ENCODE data around the gene ZNF638. TPM values are rescaled to one million over a fixed set of nuclear protein-coding genes. Genes with fewer than 3 reads are reported as not detected.

Gene ZNF638
- total and polyA plus RNA-seq, 2 of the 4 experiments (the other 2 are of a cell fraction) = 46.4 to 129 TPM

DNA sequence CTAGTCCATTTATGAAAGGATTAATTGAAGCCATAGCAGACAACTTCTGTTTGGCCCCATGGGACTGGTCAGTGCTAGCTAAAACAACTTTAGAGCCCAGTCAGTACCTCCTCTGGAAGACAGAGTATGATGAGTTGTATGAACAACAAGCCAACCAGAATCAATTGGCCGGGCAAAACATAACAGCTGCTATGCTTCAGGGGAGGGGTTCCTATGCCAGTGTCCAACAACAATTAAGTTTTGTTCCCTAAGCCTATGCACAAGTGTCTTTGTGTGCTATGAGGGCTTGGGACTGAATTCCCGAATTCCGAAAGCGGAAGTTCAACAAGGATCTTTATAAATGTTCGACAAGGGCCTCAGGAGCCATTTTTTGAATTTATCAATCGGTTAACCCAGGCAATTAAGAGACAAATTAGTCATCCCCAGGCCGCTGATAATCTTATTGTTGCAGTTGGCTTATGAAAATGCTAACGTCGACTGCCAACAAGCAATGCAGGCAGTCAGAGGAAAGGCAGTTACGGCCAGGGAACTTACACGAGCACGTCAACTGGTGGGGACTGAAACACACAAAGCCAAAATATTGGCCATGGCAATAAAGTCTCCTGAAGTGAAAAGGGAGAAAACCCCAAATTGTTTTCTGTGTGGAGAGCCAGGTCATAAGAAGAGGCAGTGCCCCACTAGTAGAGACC, 57.9 kb downstream of the ZNF638 start:
- H2BK5ac ChIP-seq (ENCODE audit: low read depth, low read length, poor library complexity, severe bottlenecking) = no peak overlapping the region
- peaks cover 6% of the 10 kb centered on the region for H3K9me1 ChIP-seq (ENCODE audit: insufficient read depth, low read length)
- no peak overlapping the region for H2BK15ac ChIP-seq (ENCODE audit: low read depth, low read length)
- dilution Hi-C loops (cut with HindIII; ENCODE audit: low sequenced_read_pairs, unreplicated experiment) = no loop called here
- no peak overlapping the region for H3K18ac ChIP-seq (ENCODE audit: low read depth, low read length)
- no peak overlapping the region for H2AK5ac ChIP-seq (ENCODE audit: low read depth, low read length)
- no peak overlapping the region for H3K27ac ChIP-seq (ENCODE audit: insufficient read depth, low read length)
- no peak overlapping the region for H2BK120ac ChIP-seq (ENCODE audit: low read depth, low read length)
- no peak overlapping the region for H3K4me2 ChIP-seq (ENCODE audit: low read depth, low read length)
- POLR2A ChIA-PET (ENCODE audit: unreplicated experiment) = no interaction called here
- no peak overlapping the region for H4K8ac ChIP-seq (ENCODE audit: low read depth in 2 of 2, low read length in 2 of 2)
- no peak for ATAC-seq (ENCODE audit: low read depth)
- H4K20me1 ChIP-seq (ENCODE audit: insufficient read depth, low read length) = peaks cover 7% of the 10 kb centered on the region; the same call in 1 of the 2 replicates
- H3K36me3 ChIP-seq (ENCODE audit: control insufficient read depth, insufficient read depth, low read length) = peaks cover 36% of the 10 kb centered on the region
- DNase-seq = no peak
- H3K4me3 ChIP-seq (ENCODE audit: insufficient read depth, low read depth, low read length) = no peak overlapping the region
- WGBS, 2 experiments (ENCODE audit: extremely low coverage in 2 of 2, insufficient read length in 1 of 2) = 100% methylated on average over 3 of the region's 12 CpGs; no CpG with 5 or more reads in 1 of the 2 experiments
- H3K9me3 ChIP-seq (ENCODE audit: control insufficient read depth, insufficient read depth, low read length) = no peaks in the 10 kb centered on the region
- H2BK20ac ChIP-seq (ENCODE audit: low read depth, low read length) = no peak overlapping the region
- H3K79me1 ChIP-seq (ENCODE audit: low read depth in 1 of 2, low read length in 2 of 2) = peaks cover 6 to 8% of the 10 kb centered on the region in 2 experiments; a peak in 3 of 4 replicates
- H3K4ac ChIP-seq (ENCODE audit: low read depth, low read length) = no peak overlapping the region
- in situ Hi-C loops (cut with MboI; ENCODE audit: low sequenced_read_pairs) = no loop called here
- no peak overlapping the region for H2AK9ac ChIP-seq (replicated peaks; ENCODE audit: low read depth, low read length, poor library complexity)
- no peak overlapping the region for H2AFZ ChIP-seq (replicated peaks; ENCODE audit: low read length, poor library complexity)
- H3K23ac ChIP-seq (ENCODE audit: low read depth, low read length) = no peak overlapping the region
- no TSS peak for BruUV-seq (replicated peaks)
- H3K27me3 ChIP-seq (ENCODE audit: control insufficient read depth, insufficient read depth, low read length) = no peaks in the 10 kb centered on the region
- no peak overlapping the region for H3K56ac ChIP-seq (ENCODE audit: extremely low read depth, insufficient read depth, low read length)
- no peak overlapping the region for H3K9ac ChIP-seq (ENCODE audit: low read depth, low read length)
- 0 out of 2 replicates have a peak, but pooled peaks cover 2% of the 10 kb centered on the region for H3K4me1 ChIP-seq (ENCODE audit: control insufficient read depth, insufficient read depth, low read length)
- H3K14ac ChIP-seq (replicated peaks; ENCODE audit: low read depth, low read length) = no peak overlapping the region
- intact Hi-C loops (cut with micrococcal nuclease) = no loop called here
- no peak for TF ChIP-seq BHLHE40 (IDR thresholded peaks at IDR 0.05; ENCODE audit: low read depth, low read length)
- no peak for TF ChIP-seq RFX5 (IDR thresholded peaks at IDR 0.05; ENCODE audit: low read depth, low read length)
- TF ChIP-seq, protein P1, sequence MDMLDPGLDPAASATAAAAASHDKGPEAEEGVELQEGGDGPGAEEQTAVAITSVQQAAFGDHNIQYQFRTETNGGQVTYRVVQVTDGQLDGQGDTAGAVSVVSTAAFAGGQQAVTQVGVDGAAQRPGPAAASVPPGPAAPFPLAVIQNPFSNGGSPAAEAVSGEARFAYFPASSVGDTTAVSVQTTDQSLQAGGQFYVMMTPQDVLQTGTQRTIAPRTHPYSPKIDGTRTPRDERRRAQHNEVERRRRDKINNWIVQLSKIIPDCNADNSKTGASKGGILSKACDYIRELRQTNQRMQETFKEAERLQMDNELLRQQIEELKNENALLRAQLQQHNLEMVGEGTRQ (IDR thresholded peaks at IDR 0.05; ENCODE audit: low read depth, low read length) = no peak
- no peak for TF ChIP-seq RCOR1 (IDR thresholded peaks at IDR 0.05; ENCODE audit: insufficient replicate concordance, low read length)
- TF ChIP-seq POLR2A (IDR thresholded peaks at IDR 0.05; ENCODE audit: low read depth, low read length) = no peak
- TF ChIP-seq RAD21 (IDR thresholded peaks at IDR 0.05; ENCODE audit: low read length) = no peak
- no peak for TF ChIP-seq SMC3 (IDR thresholded peaks at IDR 0.05; ENCODE audit: low read depth, low read length)
- no peak for TF ChIP-seq NFE2L2 (IDR thresholded peaks at IDR 0.05; ENCODE audit: low read depth, low read length)
- no peak for TF ChIP-seq CHD1 (IDR thresholded peaks at IDR 0.05; ENCODE audit: low read depth, low read length)
- TF ChIP-seq, protein P2, sequence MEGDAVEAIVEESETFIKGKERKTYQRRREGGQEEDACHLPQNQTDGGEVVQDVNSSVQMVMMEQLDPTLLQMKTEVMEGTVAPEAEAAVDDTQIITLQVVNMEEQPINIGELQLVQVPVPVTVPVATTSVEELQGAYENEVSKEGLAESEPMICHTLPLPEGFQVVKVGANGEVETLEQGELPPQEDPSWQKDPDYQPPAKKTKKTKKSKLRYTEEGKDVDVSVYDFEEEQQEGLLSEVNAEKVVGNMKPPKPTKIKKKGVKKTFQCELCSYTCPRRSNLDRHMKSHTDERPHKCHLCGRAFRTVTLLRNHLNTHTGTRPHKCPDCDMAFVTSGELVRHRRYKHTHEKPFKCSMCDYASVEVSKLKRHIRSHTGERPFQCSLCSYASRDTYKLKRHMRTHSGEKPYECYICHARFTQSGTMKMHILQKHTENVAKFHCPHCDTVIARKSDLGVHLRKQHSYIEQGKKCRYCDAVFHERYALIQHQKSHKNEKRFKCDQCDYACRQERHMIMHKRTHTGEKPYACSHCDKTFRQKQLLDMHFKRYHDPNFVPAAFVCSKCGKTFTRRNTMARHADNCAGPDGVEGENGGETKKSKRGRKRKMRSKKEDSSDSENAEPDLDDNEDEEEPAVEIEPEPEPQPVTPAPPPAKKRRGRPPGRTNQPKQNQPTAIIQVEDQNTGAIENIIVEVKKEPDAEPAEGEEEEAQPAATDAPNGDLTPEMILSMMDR (conservative IDR thresholded peaks at IDR 0.05; ENCODE audit: low read depth, low read length) = no peak
- no peak for TF ChIP-seq FOS (IDR thresholded peaks at IDR 0.05; ENCODE audit: low read depth, low read length)
- TF ChIP-seq MAZ (IDR thresholded peaks at IDR 0.05; ENCODE audit: borderline replicate concordance, low read depth, low read length) = no peak
- H4K91ac ChIP-seq (ENCODE audit: insufficient read depth, low read depth, low read length) = no peak overlapping the region
- H4K5ac ChIP-seq (ENCODE audit: low read depth, low read length) = no peak overlapping the region
- CTCF ChIA-PET = no interaction called here

Measured in IMR-90 (cell line).